ENCODE results near the gene IBA57.
"Not testable (repeated sequence)": the region's sequence is repeated elsewhere in the genome, so short reads cannot be mapped to it uniquely, and the experiment has no call there.

The IBA57 gene

GRCh38 chr1:228174482-228175315 is 9.1 kb downstream of the IBA57 start:
- no peak for DNase-seq

- DNase-seq = no peak
Observed at GRCh38 chr1:228175316-228176023, 9.9 kb downstream of the IBA57 start.

- DNase-seq = no peak
Observed at GRCh38 chr1:228176024-228176395, 10.4 kb downstream of the IBA57 start.

- DNase-seq = no peak
Observed at GRCh38 chr1:228176461-228177182, 11.0 kb downstream of the IBA57 start.

- no peak for DNase-seq
Observed at GRCh38 chr1:228177183-228177475, 11.5 kb downstream of the IBA57 start.

- no peak for DNase-seq
Observed at GRCh38 chr1:228177721-228178710, 12.4 kb downstream of the IBA57 start.

GRCh38 chr1:228178737-228179684 is 13.4 kb downstream of the IBA57 start:
- no peak for DNase-seq

- DNase-seq = no peak
Observed at GRCh38 chr1:228180271-228180958, 14.8 kb downstream of the IBA57 start.

- no peak for DNase-seq
Observed at GRCh38 chr1:228180959-228181644, 15.5 kb downstream of the IBA57 start.

- no peak for DNase-seq
Observed at GRCh38 chr1:228181645-228182034, 16.0 kb downstream of the IBA57 start.

GRCh38 chr1:228182296-228183030 is 16.9 kb downstream of the IBA57 start:
- no peak for DNase-seq

- no peak for DNase-seq
Observed at GRCh38 chr1:228184152-228184551, 18.5 kb downstream of the IBA57 start.

GRCh38 chr1:228185641-228185965 is 20.0 kb downstream of the IBA57 start:
- no peak for DNase-seq

GRCh38 chr1:228188249-228188648 is 22.6 kb downstream of the IBA57 start:
- not testable (repeated sequence) for DNase-seq

GRCh38 chr1:228190182-228190581 is 24.6 kb downstream of the IBA57 start:
- DNase-seq = no peak

- no peak for DNase-seq
Observed at GRCh38 chr1:228190778-228191177, 25.2 kb downstream of the IBA57 start.

GRCh38 chr1:228194436-228194835 is 28.8 kb downstream of the IBA57 start:
- DNase-seq = no peak

GRCh38 chr1:228194921-228195812 is 29.6 kb downstream of the IBA57 start:
- DNase-seq = no peak

Data from NCI-H2171 treated with DMSO at 0.1 percent for 48 hours (cell line).